ENCODE data around the gene SLC38A11.

SLC38A11 gene

GRCh38 chr2:164913640-164914350, 41.5 kb downstream of the SLC38A11 start:
- peak; percentile 27 for DNase-seq

- DNase-seq: no peak
Observed at GRCh38 chr2:164913011-164913410, 42.3 kb downstream of the SLC38A11 start.

DNA sequence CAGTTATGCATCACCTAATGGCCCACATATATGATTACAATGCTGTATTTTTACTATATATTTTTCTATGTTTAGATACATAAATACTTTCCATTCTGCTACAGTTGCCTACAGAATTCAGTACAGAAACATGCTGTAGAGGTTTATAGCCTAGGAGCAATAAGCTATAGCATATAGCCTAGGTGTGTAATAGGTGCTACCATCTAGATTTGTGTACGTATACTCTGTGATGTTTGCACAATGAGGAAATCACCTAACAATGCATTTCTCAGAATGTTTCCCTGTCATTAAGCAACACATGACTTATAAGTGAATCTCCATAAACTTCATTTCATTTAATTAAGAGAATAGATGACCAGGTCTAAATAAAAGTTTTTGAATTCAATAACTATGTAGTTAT, 43.5 kb downstream of the SLC38A11 start:
- DNase-seq: no peak

DNA sequence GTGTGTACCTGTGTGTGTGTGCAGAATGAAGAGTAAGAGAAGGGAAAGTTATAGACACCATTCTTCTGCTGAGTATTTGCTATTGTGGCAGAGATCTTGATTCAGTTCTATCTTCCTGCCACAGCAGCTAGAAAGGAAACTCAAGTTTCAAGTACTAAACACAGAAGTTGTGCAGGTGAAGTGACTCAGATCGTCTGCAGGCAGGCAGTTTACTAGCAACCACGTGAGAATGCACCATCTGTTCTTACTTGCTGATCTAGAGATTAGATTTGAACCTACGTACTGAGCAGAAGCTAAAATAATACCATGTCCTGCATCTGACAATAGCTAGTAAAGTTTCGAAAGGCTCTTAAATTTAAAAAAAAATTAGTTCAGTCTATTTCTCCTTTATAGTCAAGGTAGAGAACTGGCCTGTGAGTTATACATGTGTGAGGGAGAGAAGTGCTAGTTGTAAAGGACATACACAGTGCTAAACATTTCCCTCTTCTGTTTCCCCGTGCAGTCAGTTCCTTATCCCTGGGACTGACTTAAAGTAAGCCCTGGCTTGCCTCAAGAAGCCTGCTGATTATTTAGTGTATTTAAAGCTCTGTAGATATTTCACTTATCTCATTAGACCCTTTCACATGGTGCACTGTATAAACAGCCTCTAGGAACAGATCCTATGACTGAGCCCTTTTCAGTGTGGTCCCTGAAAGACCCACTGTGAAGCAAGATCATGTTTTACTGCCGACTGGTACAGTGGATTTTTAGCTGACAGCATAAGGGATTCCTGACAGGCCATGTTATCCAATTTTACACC, 45.0 kb downstream of the SLC38A11 start:
- peak; percentile 71 for DNase-seq

DNA sequence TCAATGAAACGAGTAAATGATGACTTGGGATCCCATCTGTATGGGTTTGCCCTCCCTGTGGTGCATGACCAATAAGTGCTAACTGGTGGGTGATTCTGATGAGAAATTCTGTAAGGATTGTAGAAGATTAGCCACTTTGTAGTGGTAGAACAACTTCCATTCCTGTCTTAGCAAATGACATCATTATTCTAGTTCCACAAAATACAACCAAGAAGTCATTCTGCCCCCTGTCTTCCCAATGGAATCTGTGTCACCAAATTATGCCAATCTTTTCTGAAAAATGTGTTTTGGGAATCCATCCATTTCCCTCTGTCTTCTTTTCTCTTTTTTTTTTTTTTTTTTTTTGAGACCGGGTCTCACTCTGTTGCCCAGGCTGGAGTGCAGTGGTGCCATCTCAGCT, 48.4 kb downstream of the SLC38A11 start:
- DNase-seq: no peak

DNA sequence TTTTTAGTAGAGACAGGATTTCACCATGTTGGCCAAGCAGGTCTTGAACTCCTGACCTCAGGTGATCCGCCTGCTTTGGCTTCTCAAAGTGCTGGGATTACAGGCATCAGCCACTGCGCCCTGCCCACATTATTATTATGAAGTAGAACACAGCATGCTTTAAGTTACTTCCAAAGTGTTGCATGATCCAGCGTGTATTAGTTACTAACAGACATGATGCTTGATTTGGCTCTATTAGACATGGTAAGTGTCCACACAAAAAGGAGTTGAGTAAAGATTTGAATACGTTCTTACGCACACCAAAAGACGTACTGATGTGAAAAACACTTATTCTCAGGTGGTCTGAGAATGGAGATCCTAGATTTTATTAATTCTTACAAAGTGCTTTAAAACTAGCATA, 50.0 kb downstream of the SLC38A11 start:
- no peak for DNase-seq

- DNase-seq: peak; percentile 80
Observed at GRCh38 chr2:164903951-164904350, 51.4 kb downstream of the SLC38A11 start.

- DNase-seq: peak; percentile 47
Observed at GRCh38 chr2:164903204-164903603, 52.1 kb downstream of the SLC38A11 start.

DNA sequence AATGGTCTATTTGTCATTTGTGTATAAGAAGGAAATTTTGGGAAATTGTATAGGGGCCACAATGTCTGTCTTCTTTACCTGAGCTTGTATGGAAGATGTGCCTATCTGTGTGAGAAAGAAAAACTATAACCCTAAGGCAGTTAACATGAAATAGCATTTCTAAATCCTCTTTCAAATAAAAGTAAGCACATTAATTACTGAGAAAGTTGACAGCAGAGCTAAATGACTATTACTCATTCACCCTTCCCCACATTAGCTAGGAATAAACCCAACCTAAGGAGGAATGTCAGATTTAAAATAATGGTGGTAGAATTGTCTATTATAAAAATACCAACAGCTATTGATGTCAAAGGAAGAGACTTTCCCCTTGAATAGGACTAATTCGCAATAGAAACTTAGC, 56.2 kb downstream of the SLC38A11 start:
- no peak for DNase-seq

DNA sequence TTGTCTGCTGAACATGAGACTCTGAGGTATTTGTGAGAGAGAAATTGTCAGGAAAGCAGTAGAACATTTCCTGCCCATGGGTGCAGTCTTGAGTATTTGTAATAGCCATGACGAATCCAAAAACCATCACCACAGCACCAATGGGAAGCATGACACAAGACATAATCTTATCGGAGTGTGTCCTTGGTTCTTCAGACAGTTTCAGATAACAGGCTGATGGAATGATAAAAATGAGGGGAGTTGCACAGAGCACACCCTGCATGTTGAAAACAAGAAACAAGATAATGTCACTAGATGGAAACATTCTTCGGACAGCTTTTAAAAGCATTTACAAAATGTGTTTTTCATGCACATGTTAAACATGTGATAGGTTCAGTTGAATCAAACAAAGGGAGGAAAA, 56.9 kb downstream of the SLC38A11 start:
- DNase-seq: no peak

DNA sequence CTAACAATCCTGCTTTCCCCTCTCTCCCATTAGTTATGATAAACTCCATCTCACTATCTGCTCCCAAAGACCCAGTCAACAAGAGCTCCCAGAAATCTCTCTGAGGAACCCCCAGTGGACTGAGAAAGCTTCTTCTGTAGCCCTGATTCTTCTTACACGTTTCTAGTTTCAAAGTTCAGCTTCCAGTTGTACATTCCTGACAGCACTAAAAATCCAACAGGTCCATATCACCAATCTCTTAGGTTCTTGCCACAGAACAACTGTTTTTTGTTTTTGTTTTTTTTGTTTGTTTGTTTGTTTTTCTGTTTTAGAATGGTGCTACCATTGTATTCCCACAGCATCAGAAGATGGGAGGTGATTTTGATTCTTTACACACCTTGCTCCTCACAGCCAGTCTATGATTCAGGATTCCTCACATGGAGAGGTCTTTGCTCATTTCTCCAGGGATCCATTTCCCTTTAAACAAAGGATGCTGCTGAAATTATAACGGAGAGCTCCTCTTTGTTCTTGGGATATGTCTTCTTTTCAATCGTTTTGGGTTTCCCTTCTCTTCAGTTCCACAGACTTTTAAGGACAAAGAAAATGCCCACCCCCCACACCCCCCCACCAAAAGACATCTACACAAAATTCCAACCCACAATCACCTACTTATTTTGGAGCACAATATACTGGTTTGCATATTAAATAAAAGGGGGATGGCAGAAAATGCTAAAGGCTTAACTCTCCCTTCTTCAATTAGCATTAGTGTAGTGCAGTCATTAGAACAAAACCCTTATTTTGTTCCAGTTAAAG, 57.7 kb downstream of the SLC38A11 start:
- DNase-seq: no peak

- DNase-seq: no peak
Observed at GRCh38 chr2:164896634-164897355, 58.5 kb downstream of the SLC38A11 start.

GRCh38 chr2:164896226-164896625, 59.1 kb downstream of the SLC38A11 start:
- DNase-seq: no peak

DNA sequence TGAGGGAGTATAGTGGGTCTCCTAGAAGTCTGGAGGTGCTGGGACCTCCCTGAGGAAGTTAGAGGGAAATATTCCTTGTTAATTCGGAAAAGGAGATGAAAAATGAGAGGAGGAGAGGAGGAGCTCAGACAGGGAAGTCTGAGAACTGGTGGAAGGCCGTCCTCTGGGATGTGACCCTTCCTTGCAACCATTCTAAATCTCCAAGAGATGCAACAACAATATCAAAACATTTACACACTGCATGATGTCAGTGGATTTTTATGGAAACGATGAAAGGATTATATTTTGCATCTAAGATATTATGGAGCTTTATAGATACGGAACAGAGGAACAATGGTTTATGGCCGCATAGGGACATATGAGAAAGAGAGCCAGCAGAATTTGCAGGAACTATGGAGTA, 63.9 kb downstream of the SLC38A11 start:
- no peak for DNase-seq

DNA sequence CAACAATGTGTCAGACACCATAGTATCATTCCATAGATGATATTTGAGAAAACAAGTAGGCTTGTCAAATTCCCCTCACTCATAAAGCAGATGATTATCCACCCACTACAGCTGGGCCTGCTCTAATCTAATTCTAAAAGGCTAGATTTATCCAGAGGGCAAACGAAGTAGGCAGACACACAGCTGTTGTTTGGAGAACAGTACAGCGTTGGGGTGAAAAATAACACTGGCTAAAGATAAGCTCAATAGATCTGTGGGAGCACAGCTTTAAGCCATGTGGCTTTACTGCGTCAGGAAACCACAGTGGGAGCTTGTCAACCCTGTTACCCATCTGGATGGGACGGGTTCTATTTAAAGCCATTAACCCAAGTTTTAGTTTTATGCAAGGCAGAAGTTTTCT, 64.8 kb downstream of the SLC38A11 start:
- DNase-seq: no peak

DNA sequence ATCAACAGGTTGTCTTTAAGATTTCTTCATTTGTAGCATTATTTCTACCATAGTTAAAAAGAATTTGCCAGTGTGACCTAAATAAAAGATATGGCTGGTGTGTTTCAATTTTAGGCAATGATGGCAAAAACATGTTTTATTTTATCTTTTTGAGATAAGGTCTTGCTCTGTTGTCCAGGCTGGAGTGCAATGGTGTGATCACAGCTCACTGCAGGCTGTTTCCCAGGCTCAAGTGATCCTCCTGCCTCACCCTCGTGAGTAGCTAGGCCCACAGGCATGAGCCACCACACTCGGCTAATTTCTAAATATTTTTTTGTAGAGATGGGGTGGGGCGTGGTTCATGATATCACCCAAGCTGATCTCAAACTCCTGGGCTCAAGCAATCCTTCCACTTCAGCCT, 66.7 kb downstream of the SLC38A11 start:
- no peak for DNase-seq

DNA sequence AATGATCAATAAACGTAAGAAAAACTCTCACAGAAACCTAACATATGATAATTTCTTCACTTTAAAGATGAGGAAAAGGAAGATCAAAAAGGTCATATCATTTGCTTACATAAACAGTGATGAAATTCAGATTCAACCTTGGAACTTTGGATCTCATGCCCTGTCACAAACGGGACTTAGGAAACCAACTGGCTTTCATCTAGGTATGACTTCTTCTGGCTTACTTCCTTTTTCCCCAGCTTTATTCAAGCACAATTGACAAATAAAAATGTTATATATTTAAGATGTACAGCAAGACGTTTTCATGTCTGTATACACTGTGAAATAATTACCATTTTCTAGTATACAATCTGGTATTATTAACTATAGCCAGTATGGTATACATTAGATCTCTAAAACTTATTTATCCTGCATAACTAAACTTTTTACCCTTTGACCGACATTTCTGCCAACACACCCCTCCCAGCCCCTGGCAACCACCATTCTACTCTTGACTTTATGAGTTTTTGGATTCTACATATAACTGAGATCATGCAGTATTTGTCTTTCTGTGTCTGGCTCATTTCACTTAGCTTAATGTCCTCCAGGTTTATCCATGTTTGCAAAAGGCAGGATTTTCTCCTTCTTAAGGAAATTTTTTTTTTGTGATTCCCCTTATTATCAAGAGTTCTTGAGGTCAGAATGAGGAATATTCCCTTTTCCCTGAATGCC, 67.7 kb downstream of the SLC38A11 start:
- DNase-seq: no peak

GRCh38 chr2:164882276-164882675, 73.0 kb downstream of the SLC38A11 start:
- no peak for DNase-seq

GRCh38 chr2:164881524-164881923, 73.8 kb downstream of the SLC38A11 start:
- DNase-seq: no peak

- DNase-seq: no peak
Observed at GRCh38 chr2:164879901-164880535, 75.3 kb downstream of the SLC38A11 start.

DNA sequence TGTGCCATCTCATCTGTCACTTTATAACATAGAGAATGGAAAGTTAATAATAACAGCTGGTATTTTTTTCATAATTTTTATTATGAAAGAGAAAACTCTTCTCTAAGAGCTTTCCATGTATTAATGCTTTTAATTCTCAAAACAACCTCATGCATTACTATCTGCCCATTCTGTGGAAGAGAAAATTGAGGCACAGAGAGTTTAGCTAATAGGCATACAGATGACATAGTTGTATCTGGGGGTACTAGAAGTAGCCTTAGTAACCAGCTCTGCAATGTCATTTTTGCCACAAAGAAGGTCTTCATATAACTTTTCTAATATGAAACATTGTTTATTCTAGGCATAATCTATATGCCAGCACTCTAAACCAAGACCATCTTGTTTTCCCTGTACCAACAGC, 77.4 kb downstream of the SLC38A11 start:
- DNase-seq: no peak

GRCh38 chr2:164877169-164877568, 78.2 kb downstream of the SLC38A11 start:
- no peak for DNase-seq
